ENCODE measurements around the gene SHROOM3. TPM values are rescaled to one million over a fixed set of nuclear protein-coding genes. Genes with fewer than 3 reads are reported as not detected.

Gene SHROOM3
- total and polyA plus RNA-seq, 2 of the 13 experiments (the other 11 are each of a cell fraction or from before 2014, with no cell fraction given): 0.01 TPM; not detected in 1

- WGBS (ENCODE audit: low lambda C conversion rate): 1% methylated on average over 10 of the region's 10 CpGs
- H4K20me1 ChIP-seq (ENCODE audit: insufficient read depth, low read length): no peaks in the 10 kb centered on the region
- intact Hi-C loops (cut with micrococcal nuclease; ENCODE audit: unreplicated experiment): loop anchor here (2.0 kb wide), 1 partner anchor 20 kb away; no protein-coding TSS in a partner anchor
- no TSS peak for BruUV-seq (replicated peaks)
- FAIRE-seq: peak; percentile 81
- DNase-seq (ENCODE audit: low spot score): peak; percentile 90
- no peaks in the 10 kb centered on the region for H3K79me2 ChIP-seq (ENCODE audit: insufficient read depth, low read length)
- peak; percentile 90 for ATAC-seq
- in situ Hi-C loops (cut with HindIII; ENCODE audit: extremely low pct_ligation_motif_present, low pct_unique_long_range_greater_than_20kb): no loop called here
- CTCF ChIA-PET (ENCODE audit: low intra/inter-chr PET ratio, low total read pairs): no interaction called here
- H3K4me1 ChIP-seq (ENCODE audit: insufficient read depth, low read length): peaks cover 33% of the 10 kb centered on the region
- peak overlapping the region in 1 of 3 experiments; percentile 20; a peak in 2 of 6 replicates for H3K4me3 ChIP-seq (replicated peaks in 1 of 3; ENCODE audit: insufficient read depth in 1 of 3, low read depth in 2 of 3, low read length in 3 of 3)
- H3K4me2 ChIP-seq (ENCODE audit: low read depth, low read length): peak overlapping the region; percentile 56
- H3K9me3 ChIP-seq (ENCODE audit: low read length): no peaks in the 10 kb centered on the region
- H3K27me3 ChIP-seq (ENCODE audit: control insufficient read depth in 1 of 2, insufficient read depth in 2 of 2, low read length in 2 of 2): no peaks in the 10 kb centered on the region; a peak in 1 of 5 replicates
- H3K27ac ChIP-seq (ENCODE audit: extremely low read length, insufficient read depth, low read length): no peak overlapping the region
- H3K9ac ChIP-seq (ENCODE audit: insufficient read depth, low read depth, low read length): no peak overlapping the region
- no peaks in the 10 kb centered on the region for H3K36me3 ChIP-seq (replicated peaks in 1 of 2; ENCODE audit: control insufficient read depth in 1 of 2, insufficient read depth in 2 of 2, low read length in 2 of 2)
- POLR2A ChIA-PET: interaction anchor here (1.1 kb wide), 1 partner anchor 20 kb away, joined by 4 read pairs; no protein-coding TSS in a partner anchor
- H2AFZ ChIP-seq (ENCODE audit: low read length): no peak overlapping the region
- no peak for TF ChIP-seq EZH2 (conservative IDR thresholded peaks at IDR 0.05; ENCODE audit: low read depth, low read length)
- TF ChIP-seq ZMYM3 (CRISPR knock-in tag; IDR thresholded peaks at IDR 0.05): no peak
- peak; percentile 38; the same call in 1 of the 2 replicates for TF ChIP-seq ZNF644 (CRISPR knock-in tag; IDR thresholded peaks at IDR 0.05; ENCODE audit: low read depth)
- 0 out of 2 replicates have a peak, but pooled peaks have one; percentile 37 for TF ChIP-seq MAX (IDR thresholded peaks at IDR 0.05)
- no peak for TF ChIP-seq ZNF576 (CRISPR knock-in tag; IDR thresholded peaks at IDR 0.05)
- no peak for TF ChIP-seq EED (CRISPR knock-in tag; IDR thresholded peaks at IDR 0.05)
- TF ChIP-seq HOXD1 (CRISPR knock-in tag; IDR thresholded peaks at IDR 0.05): no peak
- TF ChIP-seq SOX5 (CRISPR knock-in tag; IDR thresholded peaks at IDR 0.05; ENCODE audit: borderline replicate concordance): peak; percentile 66; the same call in 1 of the 2 replicates
- TF ChIP-seq NFIC (IDR thresholded peaks at IDR 0.05; ENCODE audit: low read length): peak; percentile 43; the same call in 1 of the 2 replicates
- no peak for TF ChIP-seq XBP1 (CRISPR knock-in tag; IDR thresholded peaks at IDR 0.05)
- TF ChIP-seq ZFP82 (CRISPR knock-in tag; IDR thresholded peaks at IDR 0.05; ENCODE audit: borderline replicate concordance): no peak
- peak; percentile 77 for TF ChIP-seq SKIL (CRISPR knock-in tag; IDR thresholded peaks at IDR 0.05; ENCODE audit: borderline replicate concordance)
- TF ChIP-seq POLR2AphosphoS2 (IDR thresholded peaks at IDR 0.05; ENCODE audit: low read depth, low read length): no peak
- peak; percentile 83 for TF ChIP-seq FOXA3 (CRISPR knock-in tag; IDR thresholded peaks at IDR 0.05)
- TF ChIP-seq JARID2 (CRISPR knock-in tag; IDR thresholded peaks at IDR 0.05; ENCODE audit: insufficient replicate concordance): no peak
- no peak for TF ChIP-seq PHB2 (IDR thresholded peaks at IDR 0.05; ENCODE audit: partially characterized antibody)
- peak; percentile 68; the same call in 1 of the 2 replicates for TF ChIP-seq RERE (CRISPR knock-in tag; IDR thresholded peaks at IDR 0.05; ENCODE audit: low read depth)
Observed at GRCh38 chr4:76570141-76570973, 135.3 kb downstream of the SHROOM3 start.

Data from HepG2 (cell line).